ENCODE results near the gene LRRN2.

DNA sequence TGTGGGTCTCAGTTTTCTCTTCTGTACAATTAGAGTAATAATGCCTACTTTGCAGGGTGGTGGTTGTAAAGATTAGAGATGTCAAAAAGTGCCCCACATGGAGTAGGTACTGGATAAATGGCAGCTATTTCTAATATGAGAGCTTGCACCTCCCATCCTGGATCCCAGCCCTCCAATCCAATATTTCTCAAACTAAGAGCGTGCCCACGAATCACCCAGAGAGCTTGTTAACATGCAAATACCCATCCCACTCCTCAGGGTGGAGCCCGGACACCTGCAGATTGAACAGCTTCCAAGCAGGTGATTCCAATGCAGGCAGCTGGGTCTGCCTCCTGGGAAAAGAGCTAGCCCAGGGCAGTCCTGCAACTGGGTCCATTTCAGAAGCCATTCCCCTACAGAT lies 33.0 kb downstream of the LRRN2 start:
- TF ChIP-seq, protein P1, sequence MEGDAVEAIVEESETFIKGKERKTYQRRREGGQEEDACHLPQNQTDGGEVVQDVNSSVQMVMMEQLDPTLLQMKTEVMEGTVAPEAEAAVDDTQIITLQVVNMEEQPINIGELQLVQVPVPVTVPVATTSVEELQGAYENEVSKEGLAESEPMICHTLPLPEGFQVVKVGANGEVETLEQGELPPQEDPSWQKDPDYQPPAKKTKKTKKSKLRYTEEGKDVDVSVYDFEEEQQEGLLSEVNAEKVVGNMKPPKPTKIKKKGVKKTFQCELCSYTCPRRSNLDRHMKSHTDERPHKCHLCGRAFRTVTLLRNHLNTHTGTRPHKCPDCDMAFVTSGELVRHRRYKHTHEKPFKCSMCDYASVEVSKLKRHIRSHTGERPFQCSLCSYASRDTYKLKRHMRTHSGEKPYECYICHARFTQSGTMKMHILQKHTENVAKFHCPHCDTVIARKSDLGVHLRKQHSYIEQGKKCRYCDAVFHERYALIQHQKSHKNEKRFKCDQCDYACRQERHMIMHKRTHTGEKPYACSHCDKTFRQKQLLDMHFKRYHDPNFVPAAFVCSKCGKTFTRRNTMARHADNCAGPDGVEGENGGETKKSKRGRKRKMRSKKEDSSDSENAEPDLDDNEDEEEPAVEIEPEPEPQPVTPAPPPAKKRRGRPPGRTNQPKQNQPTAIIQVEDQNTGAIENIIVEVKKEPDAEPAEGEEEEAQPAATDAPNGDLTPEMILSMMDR (IDR thresholded peaks at IDR 0.05), result no peak
- no peak for TF ChIP-seq RAD21 (IDR thresholded peaks at IDR 0.05; ENCODE audit: low read length)
- no peak for TF ChIP-seq SMC3 (IDR thresholded peaks at IDR 0.05; ENCODE audit: low read depth, low read length)
- TF ChIP-seq NRF1 (IDR thresholded peaks at IDR 0.05; ENCODE audit: low read depth, low read length), result no peak
- TF ChIP-seq POLR2AphosphoS5 (IDR thresholded peaks at IDR 0.05; ENCODE audit: low read depth, low read length), result no peak
- no peak for TF ChIP-seq JUND (IDR thresholded peaks at IDR 0.05)
- TF ChIP-seq, protein P2, sequence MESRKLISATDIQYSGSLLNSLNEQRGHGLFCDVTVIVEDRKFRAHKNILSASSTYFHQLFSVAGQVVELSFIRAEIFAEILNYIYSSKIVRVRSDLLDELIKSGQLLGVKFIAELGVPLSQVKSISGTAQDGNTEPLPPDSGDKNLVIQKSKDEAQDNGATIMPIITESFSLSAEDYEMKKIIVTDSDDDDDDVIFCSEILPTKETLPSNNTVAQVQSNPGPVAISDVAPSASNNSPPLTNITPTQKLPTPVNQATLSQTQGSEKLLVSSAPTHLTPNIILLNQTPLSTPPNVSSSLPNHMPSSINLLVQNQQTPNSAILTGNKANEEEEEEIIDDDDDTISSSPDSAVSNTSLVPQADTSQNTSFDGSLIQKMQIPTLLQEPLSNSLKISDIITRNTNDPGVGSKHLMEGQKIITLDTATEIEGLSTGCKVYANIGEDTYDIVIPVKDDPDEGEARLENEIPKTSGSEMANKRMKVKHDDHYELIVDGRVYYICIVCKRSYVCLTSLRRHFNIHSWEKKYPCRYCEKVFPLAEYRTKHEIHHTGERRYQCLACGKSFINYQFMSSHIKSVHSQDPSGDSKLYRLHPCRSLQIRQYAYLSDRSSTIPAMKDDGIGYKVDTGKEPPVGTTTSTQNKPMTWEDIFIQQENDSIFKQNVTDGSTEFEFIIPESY (IDR thresholded peaks at IDR 0.05; ENCODE audit: borderline replicate concordance, low read depth), result no peak
- TF ChIP-seq SIN3A (IDR thresholded peaks at IDR 0.05; ENCODE audit: borderline replicate concordance, low read depth, low read length), result no peak
- TF ChIP-seq EP300 (IDR thresholded peaks at IDR 0.05; ENCODE audit: borderline replicate concordance in 1 of 2, low read depth in 1 of 2, low read length in 1 of 2), result no peak
- TF ChIP-seq, protein P3, sequence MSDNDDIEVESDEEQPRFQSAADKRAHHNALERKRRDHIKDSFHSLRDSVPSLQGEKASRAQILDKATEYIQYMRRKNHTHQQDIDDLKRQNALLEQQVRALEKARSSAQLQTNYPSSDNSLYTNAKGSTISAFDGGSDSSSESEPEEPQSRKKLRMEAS (IDR thresholded peaks at IDR 0.05; ENCODE audit: low read depth), result no peak
